HUDEP-2 (cell line): ENCODE results near the gene CCDC170.

Experiments used
- DNase-seq, 76 experiments: peaks; one replicate each; lab custom pipeline; 2025; ENCODE audit not compliant: unreplicated experiment in 76 of 76; lab: John Stamatoyannopoulos, UW

The CCDC170 gene

DNA sequence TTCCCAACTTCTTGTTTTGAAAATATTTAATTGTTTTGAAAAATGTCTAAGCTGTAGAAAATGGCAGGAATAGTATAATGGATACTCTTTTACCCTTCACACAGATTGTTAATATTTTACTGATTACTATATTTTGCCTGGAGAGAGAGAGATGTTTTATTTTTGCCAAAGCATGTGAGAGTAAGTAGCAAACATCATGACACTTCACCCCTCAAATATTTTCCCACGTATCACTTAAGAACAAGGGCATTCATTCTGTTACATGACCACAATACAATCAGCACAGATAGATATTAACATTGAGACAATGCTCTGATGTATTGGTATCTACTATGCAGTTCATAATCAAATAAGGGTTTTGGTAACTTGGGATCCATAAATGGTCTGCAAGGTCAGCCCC is 116.5 kb downstream of the CCDC170 start:
- no peak for DNase-seq

DNA sequence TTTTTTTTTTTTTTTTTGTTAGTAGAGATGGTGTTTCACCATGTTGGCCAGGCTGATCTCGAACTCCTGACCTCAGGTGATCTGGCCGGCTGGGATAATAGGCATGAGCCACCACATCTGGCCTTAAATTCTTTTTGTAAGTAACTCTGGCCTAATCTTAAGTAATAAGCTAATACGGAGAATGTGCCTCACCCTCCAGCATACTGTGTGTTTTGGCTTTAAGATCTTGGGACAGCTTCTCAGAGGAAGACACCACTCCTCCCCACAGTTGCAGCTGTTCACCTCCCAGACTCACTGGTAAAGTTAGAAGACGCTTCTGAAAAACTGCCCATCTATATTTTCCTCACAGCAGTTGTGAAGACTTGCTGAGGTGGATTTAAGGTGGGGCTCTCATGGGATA is 120.8 kb downstream of the CCDC170 start:
- DNase-seq: no peak

DNA sequence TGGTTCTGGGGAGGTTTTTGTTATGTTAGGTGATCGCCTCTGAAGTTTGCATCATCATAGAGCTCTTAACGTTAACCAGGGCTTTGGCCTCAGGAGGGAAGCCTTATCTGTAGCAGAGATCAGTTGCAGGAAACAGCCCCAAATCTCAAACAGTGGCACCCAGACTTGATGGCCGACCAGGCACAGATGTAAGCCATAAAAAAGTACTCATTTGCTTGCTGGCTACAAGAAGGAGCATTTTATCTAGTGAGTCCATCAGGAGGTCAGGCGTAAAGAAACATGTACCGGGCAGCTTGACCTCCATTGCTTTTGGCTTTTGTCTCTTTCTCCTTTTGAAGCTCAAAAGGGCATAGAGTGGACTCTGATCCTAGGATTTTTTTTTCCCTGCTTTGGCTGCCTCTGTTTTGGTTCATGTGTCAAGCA is 122.3 kb downstream of the CCDC170 start:
- DNase-seq: no peak

DNA sequence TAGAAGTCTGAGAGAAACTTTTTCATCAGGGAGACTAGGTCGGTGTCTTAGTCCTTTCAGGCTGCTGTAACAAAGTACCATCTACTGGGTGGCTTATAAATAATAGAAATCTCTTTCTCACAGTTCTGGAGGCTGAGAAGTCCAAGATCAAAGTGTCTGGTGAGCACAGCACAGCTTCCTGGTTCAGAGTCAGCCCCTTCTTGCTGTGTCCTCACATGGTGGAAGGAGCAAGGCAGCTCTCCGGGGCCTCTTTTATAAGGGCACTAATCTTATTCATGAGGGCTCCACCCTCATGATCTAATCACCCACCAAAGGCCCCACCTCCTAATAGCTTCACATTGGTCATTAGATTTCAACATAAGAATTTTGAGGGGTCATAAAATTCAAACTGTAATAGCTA is 122.8 kb downstream of the CCDC170 start:
- DNase-seq: no peak

DNA sequence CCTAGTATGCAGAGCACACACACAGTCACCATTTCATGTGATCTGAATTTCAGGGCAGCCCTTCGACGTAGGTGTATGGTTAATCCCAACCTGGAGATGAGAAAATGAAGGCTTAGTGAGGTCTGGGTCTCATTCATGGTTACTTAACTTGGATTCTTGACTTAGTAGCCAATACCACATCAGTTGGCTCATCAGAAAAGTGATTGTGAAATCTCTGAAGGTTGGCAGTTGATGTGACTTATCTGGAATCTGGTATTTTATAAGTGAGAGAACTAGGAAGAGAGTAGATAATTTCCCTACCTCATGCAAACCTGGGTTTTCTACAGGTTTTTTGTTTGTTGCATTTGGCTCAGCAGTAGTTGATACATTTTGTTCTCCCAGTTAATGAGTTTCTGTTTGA is 123.7 kb downstream of the CCDC170 start:
- no peak for DNase-seq

GRCh38 chr6:151618717-151619116 is 124.9 kb downstream of the CCDC170 start:
- no peak for DNase-seq

- no peak for DNase-seq
Measured at GRCh38 chr6:151620179-151620578, 126.4 kb downstream of the CCDC170 start.

GRCh38 chr6:151624071-151624470 is 130.3 kb downstream of the CCDC170 start:
- no peak for DNase-seq

DNA sequence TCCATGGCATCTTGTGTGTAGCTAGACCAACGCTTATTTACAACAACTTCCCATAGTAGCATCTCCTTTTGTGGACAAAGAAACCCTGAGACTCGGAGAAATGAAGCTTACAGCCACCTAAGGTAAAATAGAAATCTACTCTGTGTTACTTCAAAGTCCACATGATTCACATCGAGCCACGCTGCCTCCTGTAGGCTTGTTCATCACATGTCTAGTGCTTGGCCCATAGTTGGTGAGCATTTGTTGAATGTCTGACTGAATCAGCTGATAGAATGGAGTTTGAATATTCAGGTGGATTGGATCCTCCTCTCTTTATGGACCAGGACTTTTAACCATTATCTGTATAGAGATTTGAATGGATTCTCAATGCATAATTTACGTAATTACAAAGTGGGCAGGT is 130.7 kb downstream of the CCDC170 start:
- no peak for DNase-seq

DNA sequence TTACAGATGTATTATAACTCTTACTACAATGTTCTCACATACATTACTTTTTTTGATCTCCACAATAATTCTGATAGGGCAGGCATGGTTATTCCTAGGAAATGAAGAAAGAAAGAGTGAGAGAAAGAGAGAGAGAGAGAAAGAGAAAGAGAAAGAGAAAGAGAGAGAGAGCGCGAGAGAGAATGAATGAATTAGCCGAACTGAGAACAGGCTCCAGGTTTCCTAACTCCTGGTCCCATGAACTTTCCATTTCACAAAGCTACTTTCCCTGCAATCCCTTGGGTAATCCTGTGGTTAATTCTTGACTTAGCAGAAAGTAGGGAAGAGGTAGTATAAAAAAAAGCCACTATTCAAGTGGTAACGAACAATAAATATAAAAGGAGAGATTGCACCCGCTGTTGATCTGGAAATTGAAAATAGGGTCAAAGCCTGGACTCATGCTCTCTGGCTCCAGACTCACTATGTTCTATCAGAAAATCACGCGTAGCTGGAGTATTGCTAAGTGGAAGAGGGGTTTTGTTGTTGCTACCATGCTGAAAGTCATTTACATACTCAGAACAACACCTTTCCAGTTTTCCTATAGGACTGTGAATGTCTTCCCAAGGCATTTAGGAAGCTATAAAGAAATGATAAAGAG is 131.2 kb downstream of the CCDC170 start:
- DNase-seq: no peak

- no peak for DNase-seq
Measured at GRCh38 chr6:151627689-151628444, 134.1 kb downstream of the CCDC170 start.

DNA sequence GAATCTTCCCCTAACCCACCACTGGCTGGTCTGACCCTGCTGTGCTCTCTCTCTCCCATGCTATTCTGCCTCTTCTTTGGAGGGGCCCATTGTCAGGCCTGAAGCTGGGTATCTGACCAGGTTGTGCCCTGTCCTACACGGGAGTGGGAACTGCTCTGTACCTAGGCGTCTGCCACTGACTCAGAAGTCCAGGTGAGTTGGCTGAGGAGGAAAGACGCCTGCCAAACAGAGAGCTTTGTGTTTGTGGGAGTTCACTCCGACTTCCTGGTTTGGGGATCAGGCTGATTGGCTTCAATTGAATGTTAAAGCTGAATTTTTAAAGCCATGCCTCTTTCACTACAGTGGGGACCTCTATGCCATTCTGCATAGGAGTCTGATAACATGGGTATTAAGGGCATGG is 136.0 kb downstream of the CCDC170 start:
- DNase-seq: no peak

- no peak for DNase-seq
Measured at GRCh38 chr6:151630387-151630786, 136.6 kb downstream of the CCDC170 start.

DNA sequence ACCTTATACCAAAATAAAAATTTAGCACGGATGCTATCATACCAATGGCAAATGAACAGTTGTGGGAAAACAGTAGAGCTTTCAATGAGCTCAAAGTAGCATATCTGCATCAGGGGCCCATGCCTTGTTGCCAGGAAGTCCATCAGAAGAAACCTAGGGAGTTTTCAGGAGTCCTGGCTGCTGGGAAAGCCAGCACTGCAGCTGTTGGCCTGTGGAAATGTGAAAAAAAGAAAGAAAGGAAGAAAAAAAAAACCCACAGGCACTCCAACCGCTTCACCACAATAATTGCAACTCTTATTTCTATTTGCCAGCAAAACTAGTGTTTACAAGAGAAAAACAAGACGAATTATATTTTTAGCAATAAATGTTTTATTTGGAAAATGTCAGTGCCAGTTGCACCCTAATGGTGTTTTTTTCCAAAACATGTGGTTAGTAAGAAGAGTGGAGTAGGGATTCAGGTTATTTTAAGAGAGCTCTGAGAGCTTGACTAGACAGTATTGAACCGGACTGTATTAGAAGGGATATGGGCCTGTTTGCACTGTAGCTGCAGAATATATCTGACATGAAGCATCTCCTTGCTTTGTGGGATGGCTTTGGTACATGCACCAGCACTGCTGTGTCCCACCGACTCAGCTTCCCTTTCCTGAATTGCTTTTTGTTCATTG is 137.3 kb downstream of the CCDC170 start:
- DNase-seq: no peak

DNA sequence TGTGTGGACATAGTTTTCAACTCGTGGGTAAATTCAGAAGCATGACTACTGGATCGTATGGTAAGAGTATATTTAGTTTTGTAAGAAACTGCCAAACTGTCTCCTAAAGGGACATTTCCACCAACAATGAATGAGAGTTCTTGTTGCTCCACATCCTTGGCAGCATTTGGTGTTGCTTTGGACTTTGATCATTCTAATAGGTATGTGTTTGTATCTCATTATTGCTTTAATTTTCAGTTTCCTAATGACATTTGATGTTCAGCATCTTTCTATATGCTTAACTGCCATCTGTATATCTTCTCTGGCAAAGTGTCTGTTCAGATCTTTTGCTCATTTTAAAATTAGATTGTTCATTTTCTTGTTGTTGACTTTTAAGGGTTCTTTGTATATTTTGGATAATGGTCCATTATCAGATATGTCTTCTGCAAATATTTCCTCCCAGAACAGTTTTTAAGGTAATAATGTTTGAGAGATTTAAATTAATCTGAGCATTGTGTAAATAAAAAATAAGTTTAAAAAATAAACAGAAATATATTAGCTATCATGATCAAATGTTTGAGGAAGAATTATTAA is 138.7 kb downstream of the CCDC170 start:
- no peak for DNase-seq

GRCh38 chr6:151633526-151634335 is 139.9 kb downstream of the CCDC170 start:
- DNase-seq: no peak

DNA sequence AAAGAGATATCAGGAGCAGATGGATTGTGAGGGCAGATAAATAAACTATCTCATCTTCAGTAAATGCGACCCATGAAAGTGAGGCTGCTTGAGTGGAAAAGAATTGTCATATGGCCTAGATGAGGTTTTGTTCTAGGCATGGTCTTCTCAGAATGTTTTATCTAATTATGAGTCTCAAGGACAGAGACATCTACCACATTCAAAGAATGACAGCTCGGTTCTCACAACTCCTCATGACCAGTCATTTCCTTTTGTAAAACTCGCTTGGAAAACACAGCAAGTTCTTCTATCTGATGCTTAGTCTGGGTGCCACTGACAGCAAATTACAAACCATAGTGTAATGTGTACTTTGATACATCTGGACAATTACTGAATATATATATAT is 140.5 kb downstream of the CCDC170 start:
- DNase-seq: no peak

DNA sequence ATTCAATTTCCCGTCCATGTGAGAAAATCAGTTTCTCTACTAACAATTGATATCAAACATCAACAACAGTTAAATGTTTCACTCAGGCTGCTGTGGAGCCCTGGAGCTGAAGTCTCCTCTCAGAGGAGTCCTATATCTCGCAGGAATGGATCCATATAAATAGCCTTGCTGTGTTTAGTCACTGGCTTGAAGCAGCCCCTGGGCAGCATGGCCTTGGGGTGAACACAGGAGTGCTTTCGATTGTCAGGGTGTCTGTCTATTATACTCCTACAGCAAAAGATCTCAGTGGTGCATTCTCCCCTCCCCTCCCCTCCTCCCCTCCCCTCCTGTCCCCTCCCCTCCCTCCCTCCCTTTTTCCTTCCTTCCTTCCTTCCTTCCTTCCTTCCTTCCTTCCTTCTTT is 141.9 kb downstream of the CCDC170 start:
- DNase-seq: no peak

- DNase-seq: no peak
Measured at GRCh38 chr6:151637814-151638213, 144.0 kb downstream of the CCDC170 start.

- DNase-seq: no peak
Measured at GRCh38 chr6:151639750-151640149, 145.9 kb downstream of the CCDC170 start.

- DNase-seq: no peak
Measured at GRCh38 chr6:151641028-151641427, 147.2 kb downstream of the CCDC170 start.
